GM06990 (cell line): Measurements from ENCODE around the gene KLK3.
"Not testable (repeated sequence)": the region's sequence is repeated elsewhere in the genome, so short reads cannot be mapped to it uniquely, and the experiment has no call there.

Experiments
- DNase-seq: peaks from one replicate; pipeline ENCODE4 v3.0.0-alpha.2; 2011; ENCODE audit not compliant: insufficient read length; ENCODE audit errors: extremely low read depth
- H3K27me3 ChIP-seq: replicated peaks from 2 replicates; pipeline ENCODE4 v1.6.0; 2011; ENCODE audit warnings: low read length; ENCODE audit not compliant: control insufficient read depth, insufficient read depth
- H3K36me3 ChIP-seq: 2 replicates; pipeline ENCODE4 v1.5.1; 2011; ENCODE audit warnings: low read length; ENCODE audit not compliant: control insufficient read depth, insufficient read depth
- H3K4me3 ChIP-seq: replicated peaks from 2 replicates; pipeline ENCODE4 v1.5.1; 2011; ENCODE audit warnings: low read depth, mild to moderate bottlenecking, control low read depth, low read length
- TF ChIP-seq, protein P1 (sequence below): IDR thresholded peaks from 2 replicates; pipeline ENCODE4 v1.5.1; 2011; ENCODE audit warnings: low read length, control low read depth, mild to moderate bottlenecking, inconsistent platforms; ENCODE audit not compliant: insufficient read depth, poor library complexity, severe bottlenecking

Gene KLK3

GRCh38 chr19:50890422-50891252 lies 35.9 kb downstream of the KLK3 start:
- H3K4me3 ChIP-seq: no peak overlapping the region
- peak; percentile 41 for DNase-seq
- no peaks in the 10 kb centered on the region for H3K36me3 ChIP-seq
- TF ChIP-seq, protein P1, sequence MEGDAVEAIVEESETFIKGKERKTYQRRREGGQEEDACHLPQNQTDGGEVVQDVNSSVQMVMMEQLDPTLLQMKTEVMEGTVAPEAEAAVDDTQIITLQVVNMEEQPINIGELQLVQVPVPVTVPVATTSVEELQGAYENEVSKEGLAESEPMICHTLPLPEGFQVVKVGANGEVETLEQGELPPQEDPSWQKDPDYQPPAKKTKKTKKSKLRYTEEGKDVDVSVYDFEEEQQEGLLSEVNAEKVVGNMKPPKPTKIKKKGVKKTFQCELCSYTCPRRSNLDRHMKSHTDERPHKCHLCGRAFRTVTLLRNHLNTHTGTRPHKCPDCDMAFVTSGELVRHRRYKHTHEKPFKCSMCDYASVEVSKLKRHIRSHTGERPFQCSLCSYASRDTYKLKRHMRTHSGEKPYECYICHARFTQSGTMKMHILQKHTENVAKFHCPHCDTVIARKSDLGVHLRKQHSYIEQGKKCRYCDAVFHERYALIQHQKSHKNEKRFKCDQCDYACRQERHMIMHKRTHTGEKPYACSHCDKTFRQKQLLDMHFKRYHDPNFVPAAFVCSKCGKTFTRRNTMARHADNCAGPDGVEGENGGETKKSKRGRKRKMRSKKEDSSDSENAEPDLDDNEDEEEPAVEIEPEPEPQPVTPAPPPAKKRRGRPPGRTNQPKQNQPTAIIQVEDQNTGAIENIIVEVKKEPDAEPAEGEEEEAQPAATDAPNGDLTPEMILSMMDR: no peak
- H3K27me3 ChIP-seq: no peaks in the 10 kb centered on the region

- Histone ChIP-seq H3K36me3 (no peaks in the 10 kb centered on the region), H3K4me3 (no peak overlapping the region), H3K27me3 (no peaks in the 10 kb centered on the region)
- TF ChIP-seq, protein P1: no peak
- no peak for DNase-seq
Measured at GRCh38 chr19:50891253-50891625, 36.5 kb downstream of the KLK3 start.

DNA sequence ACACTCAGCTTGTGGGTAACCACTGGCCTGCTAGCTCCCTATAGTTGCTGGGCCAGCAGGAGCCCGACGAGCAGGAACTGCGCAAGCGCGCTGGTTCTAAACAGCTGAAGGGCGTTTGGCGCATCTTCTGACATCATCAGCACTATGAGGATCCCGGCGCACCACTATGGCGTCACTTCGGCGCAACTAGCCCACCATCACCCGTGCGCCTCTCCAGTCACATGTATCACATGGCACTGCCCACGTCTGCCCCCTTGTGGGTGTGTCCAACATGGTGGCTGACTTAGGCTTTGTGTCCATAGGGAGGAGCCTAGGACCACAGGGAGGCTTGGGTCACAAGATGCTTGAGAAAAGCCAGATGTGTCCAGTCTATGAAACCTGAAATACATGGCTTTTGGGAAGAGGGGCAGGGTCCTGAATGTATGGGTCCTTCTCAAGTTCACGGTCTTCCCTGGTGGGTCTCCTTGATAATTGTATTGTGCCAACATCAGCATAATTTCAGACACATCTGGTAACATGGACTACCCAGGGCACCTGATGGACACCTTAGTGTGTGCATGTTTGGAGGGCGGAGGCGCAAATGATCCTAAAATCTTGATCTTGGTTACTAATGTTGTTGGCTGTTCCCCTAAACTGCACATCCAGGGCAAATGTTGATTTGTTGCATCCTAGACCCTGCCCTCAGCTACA lies 38.5 kb downstream of the KLK3 start:
- Histone ChIP-seq H3K36me3 (no peaks in the 10 kb centered on the region), H3K4me3 (no peak overlapping the region), H3K27me3 (no peaks in the 10 kb centered on the region)
- TF ChIP-seq, protein P1: peak; percentile 20
- no peak for DNase-seq

DNA sequence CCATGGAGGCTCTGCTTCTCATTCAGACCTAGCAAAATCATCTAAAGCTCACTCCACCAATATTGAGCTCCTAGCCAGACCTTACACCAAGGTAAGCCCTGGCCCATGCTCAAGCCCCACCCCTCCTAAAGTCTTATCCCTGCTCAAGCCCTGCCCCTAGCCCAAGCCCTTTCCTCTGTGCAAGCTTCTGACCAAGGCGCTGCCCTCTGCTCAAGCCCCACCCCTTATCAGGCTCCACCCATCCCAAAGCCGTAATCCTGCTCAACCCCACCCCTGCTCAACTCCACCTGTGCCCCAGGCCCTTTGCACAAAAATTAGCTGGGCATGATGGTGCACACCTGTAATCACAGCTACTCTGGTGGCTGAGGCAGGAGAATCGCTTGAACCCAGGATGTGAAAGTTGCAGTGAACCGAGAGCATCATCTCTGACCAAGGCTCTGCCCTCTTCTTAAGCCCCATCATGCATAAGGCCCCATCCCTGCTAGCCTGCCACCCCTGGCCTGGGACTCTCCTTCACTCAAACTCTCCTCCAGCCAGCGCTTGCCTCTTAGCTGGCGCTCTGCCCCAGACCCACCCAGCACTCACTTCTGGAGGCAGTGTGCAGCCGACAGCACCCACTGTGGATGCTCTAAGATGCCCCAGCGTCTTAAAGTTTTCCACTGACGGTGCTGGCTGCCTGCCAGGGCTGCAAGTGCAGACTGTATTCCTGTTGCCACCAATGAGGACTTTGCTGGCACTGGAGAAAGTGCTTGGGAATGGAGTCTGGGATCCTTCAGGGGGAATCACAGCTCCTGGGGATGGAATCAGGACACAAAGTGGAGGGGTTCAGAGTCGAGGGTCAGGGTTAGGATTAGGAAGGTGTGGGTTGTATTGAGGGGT lies 40.0 kb downstream of the KLK3 start:
- H3K27me3 ChIP-seq: no peaks in the 10 kb centered on the region
- no peak overlapping the region for H3K4me3 ChIP-seq
- peak; percentile 30 for DNase-seq
- no peaks in the 10 kb centered on the region for H3K36me3 ChIP-seq
- TF ChIP-seq, protein P1: no peak

GRCh38 chr19:50896089-50896590 lies 41.4 kb downstream of the KLK3 start:
- not testable (repeated sequence) for H3K27me3 ChIP-seq, H3K36me3 ChIP-seq, H3K4me3 ChIP-seq, DNase-seq
